ENCODE data around the gene SLIT1.

Gene SLIT1

GRCh38 chr10:97169911-97170693 is 15.7 kb downstream of the SLIT1 start:
- peak; percentile 4 for DNase-seq

GRCh38 chr10:97169063-97169462 is 16.7 kb downstream of the SLIT1 start:
- DNase-seq, result no peak

- DNase-seq, result no peak
Measured at GRCh38 chr10:97168645-97169044, 17.1 kb downstream of the SLIT1 start.

- DNase-seq, result no peak
Measured at GRCh38 chr10:97165499-97165898, 20.3 kb downstream of the SLIT1 start.

- no peak for DNase-seq
Measured at GRCh38 chr10:97163781-97164501, 21.8 kb downstream of the SLIT1 start.

GRCh38 chr10:97163181-97163580 is 22.6 kb downstream of the SLIT1 start:
- DNase-seq, result no peak

DNA sequence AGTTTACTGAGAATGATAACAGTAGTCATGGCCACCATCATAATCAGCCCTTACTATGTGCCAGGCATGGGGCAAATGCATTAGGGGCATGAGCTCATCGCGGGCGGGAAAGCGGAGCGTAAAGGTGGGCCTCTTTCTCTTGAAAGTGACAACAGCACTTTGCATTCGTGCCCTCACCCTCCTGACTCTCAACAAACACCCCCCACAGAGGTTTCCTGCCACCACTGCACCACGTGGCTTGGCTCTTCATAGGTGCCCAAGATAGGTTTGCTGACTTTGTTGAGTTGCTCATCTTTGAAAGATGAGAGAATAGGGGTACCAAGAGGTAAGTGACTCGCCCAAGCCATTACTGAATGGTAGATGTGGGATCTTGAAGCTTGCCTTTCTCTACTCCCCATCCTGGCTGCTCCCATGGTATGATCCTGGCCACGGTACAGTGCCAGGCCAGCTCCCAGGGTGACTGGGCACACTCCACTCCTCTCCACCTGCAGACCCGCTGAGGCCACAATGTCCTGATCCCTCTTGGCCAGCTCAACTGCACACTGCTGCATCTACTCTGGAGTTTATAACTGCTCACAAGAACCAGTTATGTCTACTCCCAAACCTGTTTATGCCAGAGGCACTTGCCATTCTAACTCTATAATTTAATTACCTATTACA is 26.0 kb downstream of the SLIT1 start:
- no peak for DNase-seq

DNA sequence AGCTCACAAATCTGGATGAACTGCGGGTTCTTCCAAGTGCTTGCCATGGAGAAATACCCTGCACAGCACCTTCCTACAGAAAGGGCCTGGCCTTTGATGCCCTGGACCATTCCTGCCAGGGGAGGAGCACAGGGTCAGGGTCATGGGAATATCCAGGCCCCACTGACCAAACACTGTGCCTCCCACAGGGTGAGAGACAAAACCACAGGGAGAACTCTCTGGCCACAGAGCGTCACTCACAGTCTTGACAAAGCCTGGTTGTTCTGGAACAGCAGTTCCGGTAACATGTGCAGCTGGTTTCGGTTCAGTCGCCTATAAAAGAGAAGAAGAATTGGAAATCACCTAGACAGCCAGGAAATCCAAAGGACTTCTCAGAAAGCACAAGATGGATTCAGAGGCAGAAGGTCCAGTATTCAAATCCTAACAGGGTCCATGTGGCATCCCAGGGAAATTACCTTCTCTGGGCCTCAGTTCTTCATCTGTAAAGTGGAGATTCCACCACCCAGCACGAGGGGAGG is 28.1 kb downstream of the SLIT1 start:
- no peak for DNase-seq

DNA sequence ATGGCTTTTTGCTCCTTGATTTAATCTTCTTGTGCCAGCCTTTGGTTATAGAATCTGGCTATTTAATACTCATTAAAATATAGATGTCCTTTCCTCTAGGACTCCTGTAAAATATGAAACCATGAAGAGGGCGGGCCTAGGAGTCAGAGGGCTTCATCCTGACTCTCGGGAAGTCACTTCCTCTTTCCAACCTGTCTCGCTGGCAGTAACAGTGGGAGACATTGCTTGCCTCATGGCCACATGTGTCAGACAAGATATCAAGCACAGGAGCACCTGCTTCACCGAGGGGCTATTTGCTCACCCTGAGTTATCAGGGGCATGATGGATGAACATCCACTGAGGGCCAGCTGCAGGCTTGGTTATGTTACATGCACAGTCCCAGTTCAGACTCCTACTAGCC is 31.0 kb downstream of the SLIT1 start:
- no peak for DNase-seq

- no peak for DNase-seq
Measured at GRCh38 chr10:97154162-97154561, 31.6 kb downstream of the SLIT1 start.

DNA sequence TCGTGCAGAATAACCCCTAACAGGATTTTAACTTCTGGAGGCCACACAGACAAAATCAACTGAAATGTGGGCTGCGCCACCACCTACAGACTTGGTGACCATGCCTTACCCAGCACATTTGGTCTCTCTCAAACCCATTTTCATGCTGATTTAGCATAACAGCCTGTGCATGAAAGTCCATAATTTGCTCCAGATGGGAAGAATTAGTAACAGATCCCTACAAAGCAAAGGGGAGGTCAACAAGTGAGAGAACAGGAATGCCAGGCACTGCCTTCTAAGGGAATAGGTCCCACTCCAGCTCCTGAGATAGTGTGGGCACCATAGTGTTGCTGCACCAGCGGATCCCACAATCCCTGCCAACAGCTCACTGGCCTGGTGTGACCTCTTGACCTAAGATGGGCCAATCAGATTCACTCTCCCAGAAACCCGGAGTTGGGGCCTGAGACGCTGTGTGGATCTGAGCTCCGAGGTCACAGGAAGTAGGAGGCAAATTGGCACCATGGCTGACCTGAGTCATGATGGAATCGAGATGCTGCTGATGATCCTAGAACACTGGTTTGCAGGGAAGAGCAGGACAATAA is 32.4 kb downstream of the SLIT1 start:
- DNase-seq, result no peak

DNA sequence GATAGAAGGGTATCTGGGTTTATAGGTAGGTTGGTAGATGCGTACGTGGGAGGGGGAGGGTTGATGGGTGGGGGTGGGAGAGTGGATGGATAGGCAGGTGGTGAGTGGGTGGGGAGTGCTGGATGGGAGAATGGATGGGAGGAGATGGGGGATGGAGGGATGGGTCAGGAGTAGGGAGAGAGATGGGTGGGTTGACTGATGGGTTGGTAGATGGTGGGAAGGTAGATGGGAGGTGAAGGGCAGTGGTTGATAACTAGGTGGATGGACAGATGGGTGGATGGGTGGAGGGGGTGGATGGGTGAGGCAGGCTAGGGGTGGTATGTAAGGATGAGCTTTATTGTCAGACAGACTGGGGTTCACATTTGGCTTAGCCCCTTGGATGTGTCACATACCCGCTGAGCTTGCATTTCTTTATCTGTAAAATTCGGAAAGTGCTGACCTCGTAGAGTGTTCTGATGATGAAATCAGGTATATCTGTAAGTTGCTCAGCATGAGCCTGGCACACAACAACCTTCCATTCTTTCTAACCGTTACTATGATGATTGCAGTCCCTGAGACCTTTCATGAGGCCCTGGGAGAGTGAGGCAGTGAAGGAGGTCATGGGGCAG is 34.3 kb downstream of the SLIT1 start:
- no peak for DNase-seq

DNA sequence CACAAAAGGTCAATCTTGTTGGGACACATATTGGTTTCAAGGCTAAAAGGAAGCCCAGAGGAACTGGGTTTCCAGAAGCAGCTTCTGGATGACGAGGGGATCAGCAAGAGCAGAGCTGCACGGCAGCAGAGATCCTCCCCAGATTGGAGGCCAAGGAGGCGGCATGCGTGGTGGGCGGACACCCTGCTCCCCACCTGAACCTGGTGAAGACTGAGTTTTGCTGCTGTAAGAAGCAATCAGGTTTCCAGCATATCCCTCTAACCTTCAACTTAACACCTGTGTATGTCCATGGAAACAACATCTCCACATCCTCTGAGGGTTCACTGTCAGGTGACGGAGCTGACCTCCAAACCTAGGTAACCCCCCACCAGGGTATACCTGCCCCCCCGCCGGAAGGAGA is 35.1 kb downstream of the SLIT1 start:
- no peak for DNase-seq

DNA sequence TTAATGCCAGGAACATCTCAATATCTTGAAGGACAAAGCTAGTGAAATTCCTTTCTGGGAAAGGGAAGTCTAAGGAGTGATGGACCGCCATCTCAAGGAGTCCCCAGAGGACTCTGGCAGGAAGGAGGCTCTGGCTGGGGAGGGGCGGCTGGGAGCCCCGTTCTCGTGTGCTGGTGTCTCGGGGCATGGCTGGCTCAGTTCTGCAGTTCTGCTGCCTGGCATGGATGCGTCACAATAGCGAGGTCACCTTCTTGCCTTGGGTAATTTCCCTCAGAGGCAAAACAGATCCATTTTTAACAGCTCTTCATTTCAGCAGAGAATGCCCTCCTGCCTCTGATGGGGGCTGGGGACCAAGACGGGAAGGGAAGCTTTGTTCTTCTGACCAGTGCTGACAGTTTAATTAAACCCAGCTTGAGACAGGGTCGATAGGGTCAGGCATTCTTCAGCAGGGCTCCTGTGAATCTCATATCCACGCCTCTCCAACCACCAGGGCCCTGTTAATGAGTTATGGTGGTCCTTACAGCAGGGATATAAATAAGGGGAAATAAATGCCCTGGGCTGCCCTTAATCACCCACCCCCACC is 35.7 kb downstream of the SLIT1 start:
- DNase-seq, result no peak

- no peak for DNase-seq
Measured at GRCh38 chr10:97149079-97149531, 36.7 kb downstream of the SLIT1 start.

DNA sequence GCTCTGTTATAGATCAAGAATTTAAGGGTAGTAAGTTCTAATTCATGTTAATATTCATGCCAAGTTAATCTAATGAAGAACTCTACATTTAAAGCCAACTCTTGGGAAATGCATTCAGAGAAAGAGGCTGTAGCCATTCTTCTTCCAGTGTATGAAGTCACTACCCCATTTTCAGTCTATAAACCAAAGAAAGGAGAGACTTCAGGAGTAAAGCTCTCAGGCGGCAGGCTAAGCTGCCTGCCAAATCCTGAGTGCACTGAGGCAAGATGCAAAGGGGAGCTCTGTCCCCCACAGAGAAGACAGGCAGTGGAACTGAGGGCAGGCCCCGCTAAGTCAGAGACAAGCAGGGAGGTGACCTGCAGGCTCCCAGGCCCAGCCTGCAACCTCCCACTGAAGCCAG is 41.5 kb downstream of the SLIT1 start:
- no peak for DNase-seq

DNA sequence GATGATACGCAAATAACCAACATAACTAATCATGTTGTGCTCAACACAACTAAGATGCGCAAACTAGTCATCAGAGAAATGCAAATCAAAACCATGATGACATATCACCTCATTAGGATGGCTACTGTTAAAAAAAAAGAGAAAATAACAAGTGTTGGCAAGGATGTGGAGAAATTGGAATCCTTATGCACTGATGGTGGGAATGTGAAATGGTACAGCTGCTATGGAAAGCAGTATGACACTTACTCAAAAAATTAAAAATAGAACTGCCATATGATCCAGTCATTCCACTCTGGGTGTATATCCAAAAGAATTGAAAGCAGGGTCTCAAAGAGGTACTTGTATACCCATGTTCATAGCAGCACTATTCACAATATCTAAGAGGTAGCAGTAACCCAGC is 42.9 kb downstream of the SLIT1 start:
- DNase-seq, result no peak

DNA sequence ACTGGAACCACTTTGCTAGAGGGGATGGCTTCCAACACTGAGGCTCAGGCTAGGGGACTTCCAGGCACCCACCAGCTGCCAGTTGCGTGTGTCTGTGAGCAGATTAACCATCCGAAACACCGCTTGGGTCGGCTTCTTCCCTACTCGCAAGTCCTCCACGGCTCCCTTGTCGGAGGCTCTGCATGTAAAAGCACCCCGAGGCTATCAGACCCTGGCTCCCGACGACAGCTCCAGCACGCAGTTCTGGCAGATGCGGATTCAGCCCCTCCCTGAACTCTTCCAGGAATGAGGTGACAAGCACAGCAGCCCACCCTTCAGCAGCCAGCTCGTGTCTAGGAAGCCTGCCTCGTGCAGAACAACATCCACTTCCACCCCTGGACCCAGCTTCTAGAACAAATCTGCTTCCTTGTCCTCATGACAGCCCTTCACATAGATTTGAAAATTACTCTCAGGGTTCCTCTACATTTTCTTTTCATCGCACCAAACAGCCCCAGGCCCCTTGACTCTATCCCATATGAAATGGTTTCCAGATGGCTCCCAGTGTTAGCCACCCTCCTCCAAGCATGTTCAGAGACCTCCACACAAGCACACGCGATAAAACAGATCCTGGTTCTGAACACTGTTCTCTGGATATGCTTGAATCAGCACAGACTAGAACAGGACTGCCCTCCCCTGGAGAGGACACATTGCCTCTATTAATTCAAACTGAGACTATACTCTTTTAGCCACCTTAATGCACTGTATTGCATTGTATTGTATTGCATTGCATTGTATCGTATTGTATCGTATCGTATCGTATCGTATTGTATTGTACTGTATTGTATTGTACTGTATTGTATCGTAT is 44.6 kb downstream of the SLIT1 start:
- no peak for DNase-seq

- DNase-seq, result no peak
Measured at GRCh38 chr10:97140049-97140846, 45.5 kb downstream of the SLIT1 start.

DNA sequence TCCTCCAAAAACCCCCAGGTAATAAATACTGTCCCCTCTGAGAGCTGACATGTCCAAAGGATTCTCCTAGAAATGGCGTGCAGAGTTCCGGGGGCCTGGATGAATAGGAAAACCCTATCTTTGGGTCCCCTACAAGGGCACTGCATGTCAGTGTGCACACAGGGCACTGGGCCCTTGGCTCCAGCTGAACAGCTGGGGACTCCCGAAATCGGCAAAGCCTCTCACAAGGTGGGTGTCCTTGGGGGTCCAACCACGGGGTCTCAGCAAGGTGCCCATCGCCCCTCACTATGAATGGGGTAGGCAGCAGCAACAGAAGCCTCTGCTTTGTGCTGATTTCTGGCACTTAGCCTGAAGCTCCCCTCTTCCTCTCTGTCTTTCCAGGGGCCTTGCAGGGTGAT is 46.1 kb downstream of the SLIT1 start:
- no peak for DNase-seq

DNA sequence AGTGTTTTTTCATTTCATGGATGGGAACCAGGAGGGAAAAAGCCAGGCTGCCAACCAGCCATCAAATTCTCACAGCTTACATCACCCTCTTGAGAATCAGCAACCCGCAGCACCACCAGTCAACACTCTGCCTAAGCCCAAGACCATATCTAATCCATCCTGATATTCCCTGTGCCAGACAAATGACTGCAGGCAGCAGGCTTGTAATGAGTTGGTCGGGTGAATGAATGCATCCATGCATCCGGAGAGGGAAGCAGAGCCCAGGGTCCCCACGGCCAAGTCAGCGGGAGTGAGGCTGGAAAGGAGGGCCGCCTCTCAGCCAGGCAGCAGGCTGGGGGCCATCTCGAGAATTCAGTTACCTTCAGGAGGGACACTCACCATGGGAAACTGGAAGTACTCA is 46.9 kb downstream of the SLIT1 start:
- DNase-seq, result no peak
